H9 (cell line): ENCODE measurements around the gene RNF149. TPM values are rescaled to one million over a fixed set of nuclear protein-coding genes. Genes with fewer than 3 reads are reported as not detected.

ENCODE experiments used
- DNase-seq: peaks from one replicate; pipeline ENCODE4 v3.0.0-alpha.2; 2017
- H2AFZ ChIP-seq: one replicate; pipeline ENCODE4 v1.6.1; 2013; ENCODE audit warnings: mild to moderate bottlenecking, low read length, control low read depth, moderate library complexity
- H2AK5ac ChIP-seq: 2 replicates; pipeline ENCODE4 v1.6.1; 2013; ENCODE audit warnings: low read length, control low read depth, mixed read lengths; ENCODE audit not compliant: insufficient read length
- H2BK120ac ChIP-seq: one replicate; pipeline ENCODE4 v1.6.1; 2013; ENCODE audit warnings: low read depth, mild to moderate bottlenecking, low read length, control low read depth, inconsistent platforms; ENCODE audit not compliant: poor library complexity, severe bottlenecking
- H2BK12ac ChIP-seq: 2 replicates; pipeline ENCODE4 v1.6.1; 2013; ENCODE audit warnings: low read length, control low read depth, mixed read lengths, low read depth; ENCODE audit not compliant: insufficient read length
- H2BK15ac ChIP-seq: 2 replicates; pipeline ENCODE4 v1.6.1; 2013; ENCODE audit warnings: low read depth, low read length, control low read depth
- H2BK20ac ChIP-seq: one replicate; pipeline ENCODE4 v1.6.1; 2013; ENCODE audit warnings: low read depth, mild to moderate bottlenecking, low read length, control low read depth, inconsistent platforms; ENCODE audit not compliant: poor library complexity, severe bottlenecking
- H2BK5ac ChIP-seq: 2 replicates; pipeline ENCODE4 v1.6.1; 2013; ENCODE audit warnings: low read length, control low read depth, mixed read lengths; ENCODE audit not compliant: insufficient read length
- H3K14ac ChIP-seq: 2 replicates; pipeline ENCODE4 v1.6.1; 2013; ENCODE audit warnings: low read length, control low read depth; ENCODE audit not compliant: insufficient read depth
- H3K18ac ChIP-seq: 2 replicates; pipeline ENCODE4 v1.6.1; 2013; ENCODE audit warnings: low read depth, mild to moderate bottlenecking, mixed read lengths, low read length, control low read depth; ENCODE audit not compliant: insufficient read length
- H3K23ac ChIP-seq: 2 replicates; pipeline ENCODE4 v1.6.1; 2013; ENCODE audit warnings: low read length, control low read depth, mixed read lengths, low read depth; ENCODE audit not compliant: insufficient read length
- H3K23me2 ChIP-seq: 2 replicates; pipeline ENCODE4 v1.6.1; 2013; ENCODE audit warnings: low read depth, mild to moderate bottlenecking, mixed read lengths, low read length, control low read depth; ENCODE audit not compliant: insufficient read length, poor library complexity, severe bottlenecking
- H3K27ac ChIP-seq: 2 replicates; pipeline ENCODE4 v1.5.1; 2013; ENCODE audit warnings: low read length, control low read depth, mixed read lengths, low read depth; ENCODE audit not compliant: insufficient read length
- H3K27me3 ChIP-seq: 2 replicates; pipeline ENCODE4 v1.6.1; 2013; ENCODE audit warnings: low read length, control low read depth, inconsistent platforms; ENCODE audit not compliant: insufficient read depth
- H3K4ac ChIP-seq: 2 replicates; pipeline ENCODE4 v1.6.1; 2013; ENCODE audit warnings: low read depth, mild to moderate bottlenecking, control low read depth, inconsistent platforms, low read length, moderate library complexity
- H3K4me1 ChIP-seq: 2 replicates; pipeline ENCODE4 v1.6.1; 2013; ENCODE audit warnings: low read length, control low read depth, inconsistent platforms; ENCODE audit not compliant: insufficient read depth
- H3K4me2 ChIP-seq: 2 replicates; pipeline ENCODE4 v1.6.1; 2013; ENCODE audit warnings: low read length, control low read depth, mixed read lengths; ENCODE audit not compliant: insufficient read length, insufficient read depth
- H3K56ac ChIP-seq: 2 replicates; pipeline ENCODE4 v1.6.1; 2013; ENCODE audit warnings: low read depth, mild to moderate bottlenecking, mixed read lengths, low read length, control low read depth; ENCODE audit not compliant: insufficient read length
- H3K79me1 ChIP-seq: 2 replicates; pipeline ENCODE4 v1.6.1; 2013; ENCODE audit warnings: low read depth, mild to moderate bottlenecking, moderate library complexity, low read length, control low read depth, inconsistent platforms; ENCODE audit not compliant: insufficient read depth, poor library complexity, severe bottlenecking
- H3K79me2 ChIP-seq: 2 replicates; pipeline ENCODE4 v1.6.1; 2013; ENCODE audit warnings: low read length, control low read depth, inconsistent platforms; ENCODE audit not compliant: insufficient read depth
- H3K9ac ChIP-seq: 2 replicates; pipeline ENCODE4 v1.6.1; 2013; ENCODE audit warnings: low read length, control low read depth, mixed read lengths; ENCODE audit not compliant: insufficient read length; ENCODE audit errors: extremely low read depth
- H3K9me3 ChIP-seq: one replicate; pipeline ENCODE4 v1.6.1; 2013; ENCODE audit warnings: low read depth, low read length, inconsistent platforms; ENCODE audit not compliant: control insufficient read depth
- H3T11ph ChIP-seq: one replicate; pipeline ENCODE4 v1.6.1; 2013; ENCODE audit warnings: mild to moderate bottlenecking, low read length, control low read depth, inconsistent platforms
- H4K20me1 ChIP-seq: one replicate; pipeline ENCODE4 v1.6.1; 2013; ENCODE audit not compliant: control insufficient read depth, insufficient read length, insufficient read depth
- H4K5ac ChIP-seq: 2 replicates; pipeline ENCODE4 v1.6.1; 2013; ENCODE audit warnings: low read depth, mild to moderate bottlenecking, mixed read lengths, low read length, control low read depth; ENCODE audit not compliant: insufficient read length
- H4K8ac ChIP-seq: replicated peaks from 2 replicates; pipeline ENCODE4 v1.6.1; 2013; ENCODE audit warnings: low read length, control low read depth, mixed read lengths, low read depth; ENCODE audit not compliant: insufficient read length
- H4K91ac ChIP-seq: 2 replicates; pipeline ENCODE4 v1.6.1; 2013; ENCODE audit warnings: low read depth, mild to moderate bottlenecking, moderate library complexity, mixed read lengths, low read length, control low read depth; ENCODE audit not compliant: insufficient read length
- H3K27ac Mint-ChIP-seq, 3 experiments: 2 replicates in 2 of 3; 3 replicates in 1 of 3; pipeline ENCODE4 v1.8.0; 2020 to 2021; ENCODE audit warnings: mixed read lengths in 3 of 3, mild to moderate bottlenecking in 1 of 3, moderate library complexity in 1 of 3
- H3K27me3 Mint-ChIP-seq: 2 replicates; pipeline ENCODE4 v1.8.0; 2021; ENCODE audit warnings: low read depth, mild to moderate bottlenecking, moderate library complexity, mixed read lengths
- H3K36me3 Mint-ChIP-seq, 3 experiments: 2 replicates in 2 of 3; 3 replicates in 1 of 3; pipeline ENCODE4 v1.8.0; 2020 to 2021; ENCODE audit warnings: low read depth in 3 of 3, mixed read lengths in 3 of 3; ENCODE audit not compliant: insufficient read depth in 1 of 3
- H3K4me1 Mint-ChIP-seq, 2 experiments: 2 replicates each; pipeline ENCODE4 v1.8.0; 2020; ENCODE audit warnings: mixed read lengths in 2 of 2
- H3K4me3 Mint-ChIP-seq, 2 experiments: 2 replicates in 1 of 2; 3 replicates in 1 of 2; pipeline ENCODE4 v1.8.0; 2020 to 2021; ENCODE audit warnings: mild to moderate bottlenecking in 2 of 2, mixed read lengths in 2 of 2, moderate library complexity in 1 of 2
- H3K9me3 Mint-ChIP-seq, 2 experiments: 2 replicates in 1 of 2; 3 replicates in 1 of 2; pipeline ENCODE4 v1.8.0; 2020; ENCODE audit warnings: mild to moderate bottlenecking in 2 of 2, mixed read lengths in 2 of 2, moderate library complexity in 1 of 2
- WGBS: extraction: QIAGEN DNeasy Blood & Tissue Kit; methylation state at CpG from one replicate; pipeline ENCODE4 v1.1.7; 2013; ENCODE audit warnings: missing lambda C conversion rate, low lambda C conversion rate, mixed read lengths; ENCODE audit not compliant: insufficient read length; ENCODE audit errors: extremely low coverage; 5-methylcytosine and 5-hydroxymethylcytosine counted together
- total RNA-seq: library from RNA; stranded (reverse); gene quantifications from 2 replicates; pipeline ENCODE4 v1.2.1, GENCODE V29; 2021
- TF ChIP-seq, protein P1 (sequence below): fragments of 200-600 bp; sonication (generic); conservative IDR thresholded peaks from 3 replicates; pipeline ENCODE4 v1.8.0; 2021; ENCODE audit warnings: antibody characterized with exemption, mild to moderate bottlenecking

RNF149 gene
- total RNA-seq, 1 experiment from 2014 or later: 18.0 TPM

GRCh38 chr2:101306410-101306809 lies 2.1 kb downstream of the RNF149 start:
- Histone ChIP-seq H3K79me1 (peaks cover 11% of the 10 kb centered on the region), H3K79me2 (peaks cover 24% of the 10 kb centered on the region), H3K18ac (no peak overlapping the region), H2BK120ac (no peak overlapping the region), H2BK15ac (no peak overlapping the region), H3K4me1 (peaks cover 7% of the 10 kb centered on the region; the same call in 1 of the 2 replicates), H2AFZ (no peak overlapping the region), H3K23ac (no peak overlapping the region), H2BK12ac (no peak overlapping the region), H4K5ac (no peak overlapping the region), H2BK20ac (no peak overlapping the region), H2AK5ac (no peak overlapping the region), H4K8ac (no peak overlapping the region), H3K23me2 (peaks cover 17% of the 10 kb centered on the region), H3K4me2 (peak overlapping the region; percentile 94), H3K9me3 (no peaks in the 10 kb centered on the region), H3K4ac (no peak overlapping the region), H4K91ac (no peak overlapping the region), H3K27ac (no peak overlapping the region), H2BK5ac (no peak overlapping the region), H3T11ph (no peak overlapping the region), H4K20me1 (no peaks in the 10 kb centered on the region), H3K56ac (no peak overlapping the region), H3K14ac (no peak overlapping the region), H3K9ac (peak overlapping the region; percentile 15), H3K27me3 (no peaks in the 10 kb centered on the region)
- H3K27me3 Mint-ChIP-seq: peaks cover 7% of the 10 kb centered on the region; the same call in 1 of the 2 replicates
- H3K9me3 Mint-ChIP-seq: no peaks in the 10 kb centered on the region
- WGBS: no CpG with 5 or more reads among the region's 7 CpGs
- peaks cover 33 to 34% of the 10 kb centered on the region in 2 experiments for H3K4me1 Mint-ChIP-seq
- no peak overlapping the region; a peak in 1 of 7 replicates for H3K27ac Mint-ChIP-seq
- H3K36me3 Mint-ChIP-seq: peaks cover 3 to 9% (median 9%) of the 10 kb centered on the region in 3 experiments; a peak in 6 of 7 replicates
- no peak for DNase-seq
- peak overlapping the region; percentile 82 to 92 for H3K4me3 Mint-ChIP-seq
- TF ChIP-seq, protein P1, sequence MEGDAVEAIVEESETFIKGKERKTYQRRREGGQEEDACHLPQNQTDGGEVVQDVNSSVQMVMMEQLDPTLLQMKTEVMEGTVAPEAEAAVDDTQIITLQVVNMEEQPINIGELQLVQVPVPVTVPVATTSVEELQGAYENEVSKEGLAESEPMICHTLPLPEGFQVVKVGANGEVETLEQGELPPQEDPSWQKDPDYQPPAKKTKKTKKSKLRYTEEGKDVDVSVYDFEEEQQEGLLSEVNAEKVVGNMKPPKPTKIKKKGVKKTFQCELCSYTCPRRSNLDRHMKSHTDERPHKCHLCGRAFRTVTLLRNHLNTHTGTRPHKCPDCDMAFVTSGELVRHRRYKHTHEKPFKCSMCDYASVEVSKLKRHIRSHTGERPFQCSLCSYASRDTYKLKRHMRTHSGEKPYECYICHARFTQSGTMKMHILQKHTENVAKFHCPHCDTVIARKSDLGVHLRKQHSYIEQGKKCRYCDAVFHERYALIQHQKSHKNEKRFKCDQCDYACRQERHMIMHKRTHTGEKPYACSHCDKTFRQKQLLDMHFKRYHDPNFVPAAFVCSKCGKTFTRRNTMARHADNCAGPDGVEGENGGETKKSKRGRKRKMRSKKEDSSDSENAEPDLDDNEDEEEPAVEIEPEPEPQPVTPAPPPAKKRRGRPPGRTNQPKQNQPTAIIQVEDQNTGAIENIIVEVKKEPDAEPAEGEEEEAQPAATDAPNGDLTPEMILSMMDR: no peak
